ENCODE measurements around the gene NAALADL2. TPM values are rescaled to one million over a fixed set of nuclear protein-coding genes. Genes with fewer than 3 reads are reported as not detected.
"Not testable (repeated sequence)": the region's sequence is repeated elsewhere in the genome, so short reads cannot be mapped to it uniquely, and the experiment has no call there.

The NAALADL2 gene
- total RNA-seq, 1 donor from 2014 or later, result 30.5 TPM

- DNase-seq, result no peak
Measured at GRCh38 chr3:175495331-175495730, 636.2 kb downstream of the NAALADL2 start.

- no peak for DNase-seq
Measured at GRCh38 chr3:175502155-175502554, 643.0 kb downstream of the NAALADL2 start.

- no peak for DNase-seq
Measured at GRCh38 chr3:175511219-175511785, 652.2 kb downstream of the NAALADL2 start.

- no peak for DNase-seq
Measured at GRCh38 chr3:175512700-175513099, 653.6 kb downstream of the NAALADL2 start.

- no peak for DNase-seq
Measured at GRCh38 chr3:175518459-175518858, 659.3 kb downstream of the NAALADL2 start.

GRCh38 chr3:175521406-175521805 is 662.3 kb downstream of the NAALADL2 start:
- DNase-seq, result no peak

GRCh38 chr3:175526191-175526590 is 667.1 kb downstream of the NAALADL2 start:
- no peak for DNase-seq

GRCh38 chr3:175526609-175527280 is 667.6 kb downstream of the NAALADL2 start:
- DNase-seq, result no peak

GRCh38 chr3:175528693-175529092 is 669.6 kb downstream of the NAALADL2 start:
- DNase-seq, result not testable (repeated sequence)

- no peak for DNase-seq
Measured at GRCh38 chr3:175535351-175535750, 676.2 kb downstream of the NAALADL2 start.

- DNase-seq, result no peak
Measured at GRCh38 chr3:175546115-175546514, 687.0 kb downstream of the NAALADL2 start.

GRCh38 chr3:175552929-175553328 is 693.8 kb downstream of the NAALADL2 start:
- DNase-seq, result no peak

GRCh38 chr3:175554801-175555200 is 695.7 kb downstream of the NAALADL2 start:
- no peak for DNase-seq

- no peak for DNase-seq
Measured at GRCh38 chr3:175558261-175558660, 699.1 kb downstream of the NAALADL2 start.

GRCh38 chr3:175564363-175564762 is 705.2 kb downstream of the NAALADL2 start:
- DNase-seq, result no peak

GRCh38 chr3:175571096-175571495 is 712.0 kb downstream of the NAALADL2 start:
- DNase-seq, result no peak

GRCh38 chr3:175573226-175573625 is 714.1 kb downstream of the NAALADL2 start:
- DNase-seq, result no peak

GRCh38 chr3:175580318-175580717 is 721.2 kb downstream of the NAALADL2 start:
- DNase-seq, result no peak

- no peak for DNase-seq
Measured at GRCh38 chr3:175585898-175586297, 726.8 kb downstream of the NAALADL2 start.

GRCh38 chr3:175590745-175591144 is 731.6 kb downstream of the NAALADL2 start:
- DNase-seq, result no peak

GRCh38 chr3:175591375-175591774 is 732.2 kb downstream of the NAALADL2 start:
- DNase-seq, result no peak

- DNase-seq, result no peak
Measured at GRCh38 chr3:175593331-175593730, 734.2 kb downstream of the NAALADL2 start.

GRCh38 chr3:175598740-175599139 is 739.6 kb downstream of the NAALADL2 start:
- DNase-seq, result no peak

GRCh38 chr3:175601521-175601920 is 742.4 kb downstream of the NAALADL2 start:
- no peak for DNase-seq
